ENCODE results near the gene TBC1D17. TPM values are rescaled to one million over a fixed set of nuclear protein-coding genes. Genes with fewer than 3 reads are reported as not detected.

TBC1D17 gene
- total RNA-seq, 1 donor from 2014 or later: 7.3 TPM

DNA sequence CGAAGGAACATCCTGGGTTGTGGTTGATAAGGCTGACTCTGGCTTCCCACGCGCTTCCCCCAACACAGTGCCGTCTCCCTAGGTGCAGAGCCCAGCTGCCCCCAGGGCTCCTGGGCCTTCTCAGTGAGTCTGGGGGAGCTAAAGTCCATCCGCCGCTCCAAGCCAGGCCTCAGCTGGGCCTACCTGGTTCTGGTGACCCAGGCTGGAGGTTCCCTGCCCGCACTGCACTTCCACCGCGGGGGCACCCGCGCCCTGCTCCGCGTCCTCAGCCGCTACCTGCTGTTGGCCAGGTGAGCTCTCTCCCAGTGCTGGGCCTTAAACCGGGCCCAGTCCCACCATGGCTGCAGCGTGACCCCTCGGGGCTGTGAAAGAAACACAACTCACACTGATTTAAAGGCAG, 3.7 kb downstream of the TBC1D17 start:
- H3K4me3 ChIP-seq (ENCODE audit: low read length in 3 of 3): no peak overlapping the region

GRCh38 chr19:49881672-49882394, 4.3 kb downstream of the TBC1D17 start:
- Histone ChIP-seq H3K27me3 (ENCODE audit: control insufficient read depth in 3 of 3, insufficient read depth in 3 of 3, low read length in 3 of 3) (no peaks in the 10 kb centered on the region), H3K36me3 (ENCODE audit: control insufficient read depth in 3 of 3, insufficient read depth in 3 of 3, low read length in 3 of 3) (peaks cover 68 to 79% (median 72%) of the 10 kb centered on the region in 3 donors), H3K9ac (ENCODE audit: low read depth in 1 of 3, low read length in 3 of 3) (no peak overlapping the region), H3K4me1 (ENCODE audit: control insufficient read depth in 3 of 3, insufficient read depth in 3 of 3, low read length in 3 of 3) (peaks cover 13 to 22% (median 16%) of the 10 kb centered on the region in 3 donors), H3K27ac (ENCODE audit: low read depth, low read length) (no peak overlapping the region), H3K9me3 (ENCODE audit: control insufficient read depth in 3 of 3, low read length in 3 of 3) (peaks cover 0 to 5% (median 0%) of the 10 kb centered on the region in 3 donors), H3K4me3 (ENCODE audit: low read length in 3 of 3) (no peak overlapping the region)

More for the DNA sequence above, 3.7 kb downstream of the TBC1D17 start:
- Histone ChIP-seq H3K27ac (ENCODE audit: low read depth, low read length) (no peak overlapping the region), H3K9ac (ENCODE audit: low read depth in 1 of 3, low read length in 3 of 3) (no peak overlapping the region), H3K27me3 (ENCODE audit: control insufficient read depth in 3 of 3, insufficient read depth in 3 of 3, low read length in 3 of 3) (no peaks in the 10 kb centered on the region), H3K9me3 (ENCODE audit: control insufficient read depth in 3 of 3, low read length in 3 of 3) (peaks cover 0 to 5% (median 0%) of the 10 kb centered on the region in 3 donors), H3K4me1 (ENCODE audit: control insufficient read depth in 3 of 3, insufficient read depth in 3 of 3, low read length in 3 of 3) (peaks cover 13 to 22% (median 16%) of the 10 kb centered on the region in 3 donors), H3K36me3 (ENCODE audit: control insufficient read depth in 3 of 3, insufficient read depth in 3 of 3, low read length in 3 of 3) (peaks cover 68 to 73% (median 70%) of the 10 kb centered on the region in 3 donors)

DNA sequence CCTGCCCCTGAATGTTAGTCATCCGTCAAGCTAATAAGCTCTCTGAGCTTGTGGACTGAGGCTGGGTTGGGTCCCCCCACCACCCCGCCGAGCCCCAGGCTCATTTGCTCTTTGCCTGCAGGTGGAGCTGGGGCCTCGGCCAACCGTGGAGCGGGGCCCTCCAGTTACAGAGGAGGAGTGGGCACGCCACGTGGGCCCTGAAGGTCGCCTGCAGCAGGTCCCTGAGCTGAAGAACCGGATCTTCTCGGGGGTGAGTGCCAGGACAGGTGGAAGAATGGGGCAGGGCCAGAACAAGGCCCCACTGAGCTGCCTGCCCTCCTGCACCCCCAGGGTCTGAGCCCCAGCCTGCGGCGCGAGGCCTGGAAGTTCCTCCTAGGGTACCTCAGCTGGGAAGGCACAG, 5.1 kb downstream of the TBC1D17 start:
- H3K36me3 ChIP-seq (ENCODE audit: control insufficient read depth in 3 of 3, insufficient read depth in 3 of 3, low read length in 3 of 3): peaks cover 68 to 86% (median 75%) of the 10 kb centered on the region in 3 donors

DNA sequence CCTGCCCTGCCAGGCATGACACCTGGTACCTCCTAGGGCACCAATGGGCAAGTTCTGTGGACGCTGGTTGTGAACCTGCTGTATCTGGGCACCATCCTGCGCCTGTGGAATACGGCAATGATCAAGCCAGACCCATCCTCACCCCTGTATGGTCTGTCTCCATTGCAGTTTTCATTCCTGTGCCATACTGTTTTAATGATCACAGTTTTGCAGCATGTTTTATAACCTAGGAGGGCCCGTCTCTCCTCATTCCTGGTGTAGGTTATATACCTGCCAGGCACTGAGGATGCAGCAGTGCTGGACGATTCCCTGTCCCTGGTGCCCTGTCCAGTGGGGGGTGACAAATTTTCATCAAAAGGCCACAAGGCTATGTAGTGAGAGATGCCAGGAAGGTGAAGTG, 5.6 kb downstream of the TBC1D17 start:
- Histone ChIP-seq H3K27ac (ENCODE audit: low read depth, low read length) (no peak overlapping the region), H3K9ac (ENCODE audit: low read depth in 1 of 3, low read length in 3 of 3) (no peak overlapping the region), H3K9me3 (ENCODE audit: control insufficient read depth in 3 of 3, low read length in 3 of 3) (peaks cover 0 to 5% (median 0%) of the 10 kb centered on the region in 3 donors), H3K36me3 (ENCODE audit: control insufficient read depth in 3 of 3, insufficient read depth in 3 of 3, low read length in 3 of 3) (peaks cover 68 to 90% (median 77%) of the 10 kb centered on the region in 3 donors), H3K27me3 (ENCODE audit: control insufficient read depth in 3 of 3, insufficient read depth in 3 of 3, low read length in 3 of 3) (no peaks in the 10 kb centered on the region), H3K4me1 (ENCODE audit: control insufficient read depth in 3 of 3, insufficient read depth in 3 of 3, low read length in 3 of 3) (peaks cover 12 to 20% (median 16%) of the 10 kb centered on the region in 3 donors), H3K4me3 (ENCODE audit: low read length in 3 of 3) (no peak overlapping the region)

More for the DNA sequence above, 5.1 kb downstream of the TBC1D17 start:
- H3K9ac ChIP-seq (ENCODE audit: low read depth in 1 of 3, low read length in 3 of 3): no peak overlapping the region
- no peak overlapping the region for H3K27ac ChIP-seq (ENCODE audit: low read depth, low read length)
- H3K27me3 ChIP-seq (ENCODE audit: control insufficient read depth in 3 of 3, insufficient read depth in 3 of 3, low read length in 3 of 3): no peaks in the 10 kb centered on the region
- no peak overlapping the region for H3K4me3 ChIP-seq (ENCODE audit: low read length in 3 of 3)
- H3K4me1 ChIP-seq (ENCODE audit: control insufficient read depth in 3 of 3, insufficient read depth in 3 of 3, low read length in 3 of 3): peaks cover 13 to 22% (median 18%) of the 10 kb centered on the region in 3 donors
- H3K9me3 ChIP-seq (ENCODE audit: control insufficient read depth in 3 of 3, low read length in 3 of 3): peaks cover 0 to 5% (median 0%) of the 10 kb centered on the region in 3 donors

DNA sequence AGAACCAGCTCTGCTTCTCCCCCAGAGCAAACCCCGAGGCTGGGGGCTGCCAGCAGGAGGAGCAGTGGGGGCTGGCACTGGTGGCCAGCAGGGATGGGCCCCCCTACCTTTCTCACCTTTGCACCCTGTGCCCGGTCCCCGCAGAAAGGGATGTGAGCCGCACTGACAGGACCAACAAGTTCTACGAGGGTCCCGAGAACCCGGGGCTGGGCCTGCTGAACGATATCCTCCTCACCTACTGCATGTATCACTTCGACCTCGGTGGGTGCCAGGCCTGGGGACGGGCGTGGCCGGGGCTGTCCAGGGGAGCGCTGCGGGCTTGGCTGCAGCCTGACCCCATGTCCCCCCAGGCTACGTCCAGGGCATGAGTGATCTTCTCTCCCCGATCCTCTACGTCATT, 6.6 kb downstream of the TBC1D17 start:
- Histone ChIP-seq H3K27ac (ENCODE audit: low read depth, low read length) (no peak overlapping the region), H3K27me3 (ENCODE audit: control insufficient read depth in 3 of 3, insufficient read depth in 3 of 3, low read length in 3 of 3) (no peaks in the 10 kb centered on the region), H3K4me1 (ENCODE audit: control insufficient read depth in 3 of 3, insufficient read depth in 3 of 3, low read length in 3 of 3) (peaks cover 2 to 10% (median 6%) of the 10 kb centered on the region in 3 donors), H3K4me3 (ENCODE audit: low read length in 3 of 3) (no peak overlapping the region), H3K36me3 (ENCODE audit: control insufficient read depth in 3 of 3, insufficient read depth in 3 of 3, low read length in 3 of 3) (peaks cover 65 to 86% (median 71%) of the 10 kb centered on the region in 3 donors), H3K9me3 (ENCODE audit: control insufficient read depth in 3 of 3, low read length in 3 of 3) (peaks cover 0 to 5% (median 0%) of the 10 kb centered on the region in 3 donors), H3K9ac (ENCODE audit: low read depth in 1 of 3, low read length in 3 of 3) (no peak overlapping the region)

GRCh38 chr19:49884760-49885159, 7.3 kb downstream of the TBC1D17 start:
- no peak overlapping the region for H3K9ac ChIP-seq (ENCODE audit: low read depth in 1 of 3, low read length in 3 of 3)
- H3K27ac ChIP-seq (ENCODE audit: low read depth, low read length): no peak overlapping the region
- H3K36me3 ChIP-seq (ENCODE audit: control insufficient read depth in 3 of 3, insufficient read depth in 3 of 3, low read length in 3 of 3): peaks cover 59 to 80% (median 66%) of the 10 kb centered on the region in 3 donors
- H3K9me3 ChIP-seq (ENCODE audit: control insufficient read depth in 3 of 3, low read length in 3 of 3): peaks cover 0 to 5% (median 0%) of the 10 kb centered on the region in 3 donors
- peaks cover under 1 to 9% (median 6%) of the 10 kb centered on the region in 3 donors for H3K4me1 ChIP-seq (ENCODE audit: control insufficient read depth in 3 of 3, insufficient read depth in 3 of 3, low read length in 3 of 3)
- no peak overlapping the region for H3K4me3 ChIP-seq (ENCODE audit: low read length in 3 of 3)
- H3K27me3 ChIP-seq (ENCODE audit: control insufficient read depth in 3 of 3, insufficient read depth in 3 of 3, low read length in 3 of 3): no peaks in the 10 kb centered on the region

DNA sequence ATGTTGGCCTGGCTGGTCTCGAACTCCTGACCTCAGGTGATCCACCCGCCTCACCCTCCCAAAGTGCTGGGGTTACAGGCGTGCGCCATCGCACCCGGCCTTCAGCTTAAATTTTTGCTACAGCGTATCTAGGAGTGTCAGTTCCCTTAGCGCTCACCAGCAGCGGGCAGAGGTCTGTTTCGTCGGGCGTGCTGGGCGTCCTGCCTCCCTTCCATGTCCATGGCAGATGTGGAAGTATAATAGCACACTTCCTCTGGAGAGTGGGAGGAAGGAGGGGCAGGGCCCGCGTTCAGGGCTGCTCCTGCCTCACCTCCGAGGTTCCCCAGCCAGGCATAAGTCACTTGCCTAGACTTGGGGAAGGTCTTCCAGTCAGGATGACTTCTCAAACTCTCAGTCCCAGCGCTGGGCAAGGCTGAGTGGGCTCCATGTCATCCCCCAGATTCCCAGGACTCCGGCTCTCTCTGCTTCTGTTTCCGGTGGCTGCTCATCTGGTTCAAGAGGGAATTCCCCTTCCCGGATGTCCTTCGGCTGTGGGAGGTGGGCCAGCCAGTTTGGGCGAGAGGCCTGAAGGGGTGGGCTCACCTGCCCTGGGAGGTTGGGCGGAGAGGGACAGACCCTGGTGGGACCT, 9.6 kb downstream of the TBC1D17 start:
- H3K4me1 ChIP-seq (ENCODE audit: control insufficient read depth in 3 of 3, insufficient read depth in 3 of 3, low read length in 3 of 3): peaks cover 6 to 11% (median 10%) of the 10 kb centered on the region in 3 donors
- peaks cover 0 to 5% (median 0%) of the 10 kb centered on the region in 3 donors for H3K9me3 ChIP-seq (ENCODE audit: control insufficient read depth in 3 of 3, low read length in 3 of 3)
- H3K4me3 ChIP-seq (ENCODE audit: low read length in 3 of 3): no peak overlapping the region
- no peak overlapping the region for H3K27ac ChIP-seq (ENCODE audit: low read depth, low read length)
- peaks cover 35 to 57% (median 43%) of the 10 kb centered on the region in 3 donors for H3K36me3 ChIP-seq (ENCODE audit: control insufficient read depth in 3 of 3, insufficient read depth in 3 of 3, low read length in 3 of 3)
- no peak overlapping the region for H3K9ac ChIP-seq (ENCODE audit: low read depth in 1 of 3, low read length in 3 of 3)
- H3K27me3 ChIP-seq (ENCODE audit: control insufficient read depth in 3 of 3, insufficient read depth in 3 of 3, low read length in 3 of 3): peaks cover 0 to 9% (median 7%) of the 10 kb centered on the region in 3 donors

DNA sequence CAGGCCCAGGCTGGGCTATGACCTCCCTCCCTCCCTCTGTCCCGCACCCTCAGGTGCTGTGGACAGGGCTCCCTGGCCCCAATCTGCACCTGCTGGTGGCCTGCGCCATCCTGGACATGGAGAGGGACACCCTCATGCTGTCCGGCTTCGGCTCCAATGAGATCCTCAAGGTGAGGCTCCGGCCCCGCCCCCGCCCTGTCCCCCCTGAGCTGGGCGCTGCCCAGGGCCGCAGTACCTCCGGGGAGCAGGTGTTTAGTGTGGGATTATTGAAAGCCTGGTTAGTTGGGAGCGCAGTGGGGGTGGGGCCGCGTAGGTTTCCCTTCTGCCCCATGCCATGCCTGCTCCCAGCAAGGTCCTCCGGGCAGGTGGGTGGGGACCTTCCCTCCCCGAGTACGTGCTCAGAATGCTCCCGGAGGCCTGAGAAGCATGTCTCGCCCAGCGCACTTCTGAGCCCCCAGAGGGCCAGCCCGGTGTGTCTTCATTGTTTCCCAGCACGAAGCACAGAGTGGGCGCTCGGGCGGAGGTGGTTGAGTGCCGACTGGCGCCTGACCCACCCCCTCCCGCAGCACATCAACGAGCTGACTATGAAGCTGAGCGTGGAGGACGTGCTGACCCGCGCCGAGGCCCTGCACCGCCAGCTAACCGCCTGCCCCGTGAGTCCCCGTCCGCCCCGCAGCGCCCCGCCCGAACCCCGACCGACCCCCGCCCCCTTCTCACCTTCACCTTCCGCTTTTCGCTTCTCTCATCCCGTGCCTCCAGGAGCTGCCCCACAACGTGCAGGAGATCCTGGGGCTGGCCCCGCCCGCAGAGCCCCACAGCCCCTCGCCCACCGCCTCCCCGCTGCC, 10.4 kb downstream of the TBC1D17 start:
- peaks cover 6 to 11% (median 10%) of the 10 kb centered on the region in 3 donors for H3K4me1 ChIP-seq (ENCODE audit: control insufficient read depth in 3 of 3, insufficient read depth in 3 of 3, low read length in 3 of 3)
- H3K4me3 ChIP-seq (ENCODE audit: low read length in 3 of 3): no peak overlapping the region
- peaks cover 0 to 9% (median 7%) of the 10 kb centered on the region in 3 donors for H3K27me3 ChIP-seq (ENCODE audit: control insufficient read depth in 3 of 3, insufficient read depth in 3 of 3, low read length in 3 of 3)
- H3K36me3 ChIP-seq (ENCODE audit: control insufficient read depth in 3 of 3, insufficient read depth in 3 of 3, low read length in 3 of 3): peaks cover 28 to 49% (median 36%) of the 10 kb centered on the region in 3 donors
- H3K27ac ChIP-seq (ENCODE audit: low read depth, low read length): no peak overlapping the region
- H3K9ac ChIP-seq (ENCODE audit: low read depth in 1 of 3, low read length in 3 of 3): no peak overlapping the region
- peaks cover 0 to 3% (median 0%) of the 10 kb centered on the region in 3 donors for H3K9me3 ChIP-seq (ENCODE audit: control insufficient read depth in 3 of 3, low read length in 3 of 3)

DNA sequence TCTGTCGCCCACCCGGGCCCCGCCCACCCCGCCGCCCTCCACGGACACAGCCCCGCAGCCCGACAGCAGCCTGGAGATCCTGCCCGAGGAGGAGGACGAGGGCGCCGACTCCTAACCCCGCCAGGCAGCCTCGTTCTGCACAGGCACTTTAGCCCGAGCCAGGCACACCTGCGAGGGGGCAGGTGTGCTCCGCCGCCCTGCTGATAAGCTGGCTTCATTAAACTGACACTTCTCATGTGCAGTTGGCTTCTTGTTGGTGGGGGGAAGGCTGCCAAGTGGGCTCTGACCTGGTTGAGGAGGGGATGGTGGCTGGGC, 11.0 kb downstream of the TBC1D17 start:
- Histone ChIP-seq H3K4me1 (ENCODE audit: control insufficient read depth in 3 of 3, insufficient read depth in 3 of 3, low read length in 3 of 3) (peaks cover 6 to 11% (median 10%) of the 10 kb centered on the region in 3 donors), H3K9me3 (ENCODE audit: control insufficient read depth in 3 of 3, low read length in 3 of 3) (no peaks in the 10 kb centered on the region), H3K9ac (ENCODE audit: low read depth in 1 of 3, low read length in 3 of 3) (no peak overlapping the region), H3K4me3 (ENCODE audit: low read length in 3 of 3) (no peak overlapping the region), H3K27ac (ENCODE audit: low read depth, low read length) (no peak overlapping the region), H3K27me3 (ENCODE audit: control insufficient read depth in 3 of 3, insufficient read depth in 3 of 3, low read length in 3 of 3) (peaks cover 0 to 9% (median 7%) of the 10 kb centered on the region in 3 donors), H3K36me3 (ENCODE audit: control insufficient read depth in 3 of 3, insufficient read depth in 3 of 3, low read length in 3 of 3) (peaks cover 22 to 43% (median 30%) of the 10 kb centered on the region in 3 donors)
